MCF 10A (cell line): Measurements from ENCODE around the gene VPS13C. TPM values are rescaled to one million over a fixed set of nuclear protein-coding genes. Genes with fewer than 3 reads are reported as not detected.

Source experiments
- BruUV-seq: library from RNA; stranded (reverse); fragments of 400-500 nt; replicated peaks from 2 replicates; lab custom pipeline; 2021; lab: Mats Ljungman, UMichigan
- CTCF ChIA-PET: fragments of 300-600 bp; sonication (Branson Sonifier 250); formaldehyde crosslinking; extraction: SDS; loops from one replicate; lab custom pipeline; 2021; ENCODE audit warnings: antibody characterized with exemption, inconsistent platforms; lab: Yijun Ruan, JAX
- POLR2A ChIA-PET: fragments of 300-600, 350-650 bp; sonication (Branson Sonifier 250); formaldehyde crosslinking; extraction: SDS; loops from one replicate; lab custom pipeline; 2020; ENCODE audit warnings: antibody characterized with exemption, inconsistent platforms; lab: Yijun Ruan, JAX
- DNase-seq: peaks from one replicate; pipeline ENCODE4 v3.0.0-alpha.2; 2018; ENCODE audit not compliant: unreplicated experiment
- H3K27ac Mint-ChIP-seq: one replicate; pipeline ENCODE4 v1.8.0; 2022; ENCODE audit warnings: mild to moderate bottlenecking, low read depth, mixed read lengths; ENCODE audit not compliant: unreplicated experiment
- H3K27me3 Mint-ChIP-seq: one replicate; pipeline ENCODE4 v1.8.0; 2022; ENCODE audit warnings: mixed read lengths; ENCODE audit not compliant: insufficient read depth, unreplicated experiment
- H3K36me3 Mint-ChIP-seq: one replicate; pipeline ENCODE4 v1.8.0; 2022; ENCODE audit warnings: mild to moderate bottlenecking, moderate library complexity, mixed read lengths; ENCODE audit not compliant: insufficient read depth, unreplicated experiment
- H3K4me1 Mint-ChIP-seq: one replicate; pipeline ENCODE4 v1.8.0; 2022; ENCODE audit warnings: mixed read lengths; ENCODE audit not compliant: insufficient read depth, unreplicated experiment
- H3K4me3 Mint-ChIP-seq: one replicate; pipeline ENCODE4 v1.8.0; 2022; ENCODE audit warnings: mild to moderate bottlenecking, moderate library complexity, mixed read lengths; ENCODE audit not compliant: unreplicated experiment
- H3K9me3 Mint-ChIP-seq: one replicate; pipeline ENCODE4 v1.8.0; 2022; ENCODE audit warnings: mixed read lengths; ENCODE audit not compliant: unreplicated experiment
- intact Hi-C: fragments of 100-400 bp; cut with micrococcal nuclease; formaldehyde crosslinking; loops from 2 replicates; pipeline ENCODE4 v1.14.1; 2022
- total RNA-seq: library from RNA; stranded (reverse); gene quantifications from 2 replicates; pipeline ENCODE4 v1.2.3, GENCODE V29; 2022
- TF ChIP-seq, protein P1 (sequence below): fragments of 200-600 bp; IDR thresholded peaks from one replicate; pipeline ENCODE4 v1.8.0; 2022; ENCODE audit warnings: antibody characterized with exemption, mild to moderate bottlenecking; ENCODE audit not compliant: unreplicated experiment

VPS13C gene
- total RNA-seq, 1 experiment from 2014 or later: 47.4 TPM

DNA sequence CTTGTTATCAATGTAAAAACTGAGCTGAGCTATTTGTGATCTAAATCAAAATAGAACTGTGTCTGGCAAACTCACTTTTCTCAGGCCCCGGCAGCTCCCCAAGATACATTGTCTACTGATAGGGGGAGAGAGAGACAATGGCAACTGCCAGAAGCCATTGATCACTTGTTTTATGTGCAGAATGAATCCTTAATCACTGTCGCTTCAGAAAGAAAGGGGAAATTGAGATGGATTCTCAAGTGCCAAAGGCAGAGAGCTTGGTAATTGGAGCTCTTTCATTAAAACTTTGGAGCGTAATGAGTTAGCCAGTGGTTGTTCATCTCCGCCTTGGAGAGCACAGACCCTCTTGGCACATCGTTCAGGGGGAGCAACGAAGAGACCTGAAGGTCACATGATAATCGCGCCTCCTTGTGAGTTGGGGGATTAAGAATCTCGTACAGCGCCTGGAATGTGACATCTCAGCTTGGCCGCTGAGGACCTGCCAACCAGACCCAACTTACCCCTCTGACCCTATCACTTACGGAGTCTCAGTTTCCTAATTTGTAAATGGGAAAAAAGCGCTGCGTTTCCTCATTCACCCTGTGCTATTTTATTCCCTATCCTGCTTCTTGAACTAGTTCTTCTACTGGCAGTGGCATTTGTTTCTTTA is 252.8 kb downstream of the VPS13C start:
- Mint-ChIP-seq H3K4me1 (no peaks in the 10 kb centered on the region), H3K36me3 (no peaks in the 10 kb centered on the region), H3K27me3 (no peaks in the 10 kb centered on the region), H3K27ac (no peak overlapping the region), H3K4me3 (no peak overlapping the region), H3K9me3 (no peaks in the 10 kb centered on the region)
- TF ChIP-seq, protein P1, sequence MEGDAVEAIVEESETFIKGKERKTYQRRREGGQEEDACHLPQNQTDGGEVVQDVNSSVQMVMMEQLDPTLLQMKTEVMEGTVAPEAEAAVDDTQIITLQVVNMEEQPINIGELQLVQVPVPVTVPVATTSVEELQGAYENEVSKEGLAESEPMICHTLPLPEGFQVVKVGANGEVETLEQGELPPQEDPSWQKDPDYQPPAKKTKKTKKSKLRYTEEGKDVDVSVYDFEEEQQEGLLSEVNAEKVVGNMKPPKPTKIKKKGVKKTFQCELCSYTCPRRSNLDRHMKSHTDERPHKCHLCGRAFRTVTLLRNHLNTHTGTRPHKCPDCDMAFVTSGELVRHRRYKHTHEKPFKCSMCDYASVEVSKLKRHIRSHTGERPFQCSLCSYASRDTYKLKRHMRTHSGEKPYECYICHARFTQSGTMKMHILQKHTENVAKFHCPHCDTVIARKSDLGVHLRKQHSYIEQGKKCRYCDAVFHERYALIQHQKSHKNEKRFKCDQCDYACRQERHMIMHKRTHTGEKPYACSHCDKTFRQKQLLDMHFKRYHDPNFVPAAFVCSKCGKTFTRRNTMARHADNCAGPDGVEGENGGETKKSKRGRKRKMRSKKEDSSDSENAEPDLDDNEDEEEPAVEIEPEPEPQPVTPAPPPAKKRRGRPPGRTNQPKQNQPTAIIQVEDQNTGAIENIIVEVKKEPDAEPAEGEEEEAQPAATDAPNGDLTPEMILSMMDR: no peak
- ChIA-PET CTCF (interaction anchor here (0.6 to 0.7 kb wide), 3 partner anchors 26 to 290 kb away, joined by 3 to 5 read pairs (median 3); no protein-coding TSS in a partner anchor), POLR2A (interaction anchor here (0.6 kb wide), 1 partner anchor 1157 kb away, joined by 3 read pairs; no protein-coding TSS in a partner anchor)
- intact Hi-C loops: no loop called here
- DNase-seq: no peak
- no TSS peak for BruUV-seq

Other genes starting within 250 kb of the VPS13C start
- gene C2CD4A, start 6.5 kb upstream of the VPS13C start, total RNA-seq: 0.16 TPM in 1 of 2 replicates, not detected in the other
- gene C2CD4B, start 104.8 kb upstream of the VPS13C start, total RNA-seq: not detected in 2 replicates